H1 (cell line): Measurements from ENCODE around the gene BCL2.

ENCODE experiments used
- MAX ChIP-seq: IDR thresholded peaks from 2 replicates; pipeline ENCODE4 v1.6.1; 2012; ENCODE audit warnings: inconsistent platforms
- RFX5 ChIP-seq: IDR thresholded peaks from 2 replicates; pipeline ENCODE4 v1.6.1; 2011; ENCODE audit warnings: low read depth, low read length, improper control_type of control experiment, borderline replicate concordance
- ZNF274 ChIP-seq: IDR thresholded peaks from 2 replicates; pipeline ENCODE4 v1.7.0; 2012; ENCODE audit warnings: low read length, borderline replicate concordance; ENCODE audit errors: extremely low read depth

- TF ChIP-seq MAX (no peak), ZNF274 (no peak), RFX5 (no peak)
Observed at GRCh38 chr18:63131959-63132818, 187.4 kb downstream of the BCL2 start.
